Inflammatory macrophage treated with lipopolysaccharide for 4 hours (primary cell): ENCODE results near the gene HCST.
A peak's percentile ranks its signal among the peaks of the same experiment; 100 is the strongest.
"Not testable (repeated sequence)": the region's sequence is repeated elsewhere in the genome, so short reads cannot be mapped to it uniquely, and the experiment has no call there.

Experiments
- DNase-seq: peaks from one replicate; pipeline ENCODE4 v3.0.0-alpha.2; 2020

Gene HCST

GRCh38 chr19:35882114-35882832 is 20.1 kb upstream of the HCST start:
- peak; percentile 70 for DNase-seq

GRCh38 chr19:35883882-35884281 is 18.4 kb upstream of the HCST start:
- DNase-seq, result no peak

DNA sequence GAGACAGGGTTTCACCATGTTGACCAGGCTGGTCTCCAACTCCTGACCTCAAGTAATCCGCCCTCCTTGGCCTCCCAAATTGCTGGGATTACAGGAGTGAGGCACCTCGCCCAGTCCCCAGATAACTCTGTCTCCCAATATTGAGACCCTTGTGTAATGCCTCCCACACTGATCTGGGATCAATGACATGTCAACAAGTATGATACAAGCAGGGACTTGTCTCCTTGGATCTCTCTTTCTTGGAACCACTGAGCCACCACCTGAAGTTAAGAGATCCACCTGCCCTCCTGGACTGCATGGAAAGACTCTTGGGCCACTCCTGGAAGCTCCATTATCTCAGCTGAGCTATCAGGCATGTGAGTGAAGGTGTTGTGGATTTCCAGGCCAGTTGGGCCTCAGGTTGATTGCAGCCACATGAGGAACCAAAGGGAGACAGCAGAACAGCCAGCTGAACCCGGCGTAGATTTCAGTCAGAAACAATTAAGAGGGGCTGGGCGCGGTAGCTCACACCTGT is 17.0 kb upstream of the HCST start:
- DNase-seq, result no peak

DNA sequence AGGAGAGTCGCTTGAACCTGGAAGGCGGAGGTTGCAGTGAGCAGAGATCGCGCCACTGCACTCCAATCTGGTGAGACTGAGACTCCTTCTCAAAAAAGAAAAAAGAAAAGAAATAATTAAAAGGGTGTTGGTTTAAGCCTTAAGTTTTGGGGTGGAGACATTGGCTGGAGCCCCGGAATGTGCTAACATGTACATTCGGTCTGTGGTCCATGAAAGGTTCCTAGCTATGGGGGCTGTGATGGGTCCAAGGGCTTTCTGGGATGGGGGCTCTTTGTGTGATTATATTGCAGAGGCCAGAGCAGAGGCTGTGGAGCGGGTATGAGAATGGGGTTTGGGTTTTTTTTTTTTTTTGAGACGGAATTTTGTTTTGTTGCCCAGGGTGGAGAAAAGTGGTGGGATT is 16.4 kb upstream of the HCST start:
- DNase-seq, result no peak

DNA sequence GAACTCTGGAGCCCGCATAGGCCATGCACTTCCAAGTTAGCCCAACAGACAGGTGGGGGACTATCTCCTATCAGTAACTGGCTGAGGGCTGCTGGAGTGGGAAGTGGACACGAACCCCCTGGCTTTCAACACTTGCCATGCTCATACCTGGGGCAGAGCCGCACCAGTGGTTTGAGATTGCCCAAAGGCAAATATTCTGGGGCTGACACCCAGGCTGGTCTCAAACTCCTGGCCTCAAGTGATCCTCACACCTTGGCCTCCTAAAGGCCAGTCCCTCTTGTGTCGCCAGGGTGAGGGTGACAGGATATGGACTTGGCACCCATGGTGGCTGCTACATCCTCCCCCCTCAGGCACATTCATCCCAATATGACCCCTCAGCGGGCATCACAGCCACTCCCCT is 15.1 kb upstream of the HCST start:
- no peak for DNase-seq

DNA sequence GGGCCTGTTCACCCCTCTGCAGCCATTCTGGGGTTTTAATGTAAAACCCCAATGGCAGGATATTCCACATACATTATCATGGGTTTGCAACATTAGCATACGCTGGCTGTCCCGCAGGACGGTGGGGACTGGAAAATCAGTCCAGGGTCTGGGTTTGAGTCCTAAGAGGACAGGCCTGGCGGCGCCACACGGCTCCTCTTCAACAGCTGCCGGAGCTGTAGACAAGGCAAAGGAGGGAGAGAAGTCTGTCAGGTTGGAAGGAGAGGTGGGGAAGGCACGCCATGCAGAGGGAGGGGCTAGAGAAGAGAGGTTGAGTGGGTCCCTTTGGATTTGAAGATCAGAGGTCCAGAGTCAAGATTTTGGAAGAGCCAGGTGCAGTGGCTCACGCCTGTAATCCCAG is 13.9 kb upstream of the HCST start:
- DNase-seq, result no peak

DNA sequence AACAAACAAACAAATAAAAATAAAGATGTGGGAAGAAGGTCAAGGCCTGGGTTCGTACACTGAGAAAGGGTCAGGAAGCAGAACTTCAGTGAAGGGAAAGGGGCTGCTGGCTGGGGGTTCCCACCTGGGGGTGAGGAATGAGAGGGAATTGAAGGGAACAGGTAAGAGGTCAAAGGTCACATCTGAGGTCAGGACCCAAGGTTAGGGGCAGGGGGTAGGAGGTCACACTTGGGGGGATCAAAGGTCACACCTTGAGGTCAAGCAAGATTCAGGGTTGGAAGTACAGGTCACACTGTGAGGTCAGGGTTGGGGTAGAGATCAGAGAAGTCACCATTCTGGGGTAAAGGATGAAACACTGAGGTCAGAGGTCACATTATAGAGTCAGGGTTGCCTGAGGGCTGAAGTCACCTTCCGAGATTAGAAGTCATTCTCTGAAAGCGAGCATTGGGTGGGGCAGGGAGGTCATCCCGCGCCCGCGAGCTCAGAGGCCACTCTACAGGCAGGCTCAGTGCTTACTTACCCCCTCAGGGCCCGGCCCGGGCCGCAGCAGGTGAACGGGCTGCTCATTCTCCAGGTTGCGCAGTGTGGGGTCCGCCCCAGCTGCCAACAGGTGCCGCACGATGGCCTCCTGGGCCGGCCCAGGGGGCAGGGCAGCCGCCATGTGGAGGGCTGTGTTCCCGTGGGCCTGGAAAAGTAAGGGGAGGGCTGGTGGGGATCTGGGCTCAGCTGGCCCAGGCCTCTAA is 12.8 kb upstream of the HCST start:
- no peak for DNase-seq

- DNase-seq, result no peak
Measured at GRCh38 chr19:35890113-35890650, 12.1 kb upstream of the HCST start.

DNA sequence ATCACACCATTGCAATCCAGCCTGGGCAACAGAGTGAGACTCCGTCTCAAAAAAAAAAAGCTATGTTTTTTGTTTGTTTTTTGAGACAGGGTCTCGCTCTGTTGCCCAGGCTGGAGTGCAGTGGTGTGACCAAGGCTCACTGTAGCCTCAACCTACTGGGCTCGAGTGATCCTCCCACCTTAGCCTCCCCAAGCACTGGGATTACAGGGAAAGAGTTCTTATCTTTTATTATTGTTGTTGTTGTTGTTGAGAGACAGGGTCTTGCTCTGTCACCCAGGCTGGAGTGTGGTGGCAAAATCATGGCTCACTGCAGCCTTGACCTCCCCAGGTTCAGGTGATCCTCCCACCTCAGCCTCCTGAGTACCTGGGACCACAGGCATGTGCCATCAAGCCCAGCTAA is 10.5 kb upstream of the HCST start:
- not testable (repeated sequence) for DNase-seq

GRCh38 chr19:35894342-35894741 is 8.0 kb upstream of the HCST start:
- DNase-seq, result no peak

- no peak for DNase-seq
Measured at GRCh38 chr19:35895911-35896642, 6.3 kb upstream of the HCST start.

DNA sequence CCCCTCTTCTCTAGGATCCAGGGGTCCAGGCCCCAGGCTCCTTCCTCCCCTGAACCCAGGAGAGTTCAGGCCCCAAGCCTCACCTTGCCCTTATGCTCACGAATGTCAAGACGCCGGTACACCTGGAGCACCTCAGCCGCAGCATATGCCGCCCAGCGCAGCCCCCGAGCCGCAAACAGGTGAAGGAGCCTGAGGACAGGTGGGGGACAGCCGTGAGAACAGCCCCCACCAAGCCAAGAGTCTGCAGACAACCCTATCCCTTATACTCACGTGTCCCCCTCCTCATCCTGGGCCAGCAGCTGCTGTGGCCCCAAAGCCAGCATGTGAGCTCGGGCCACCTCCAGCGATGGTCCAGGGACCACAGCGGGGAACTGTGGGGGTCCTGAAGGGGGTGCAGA is 5.7 kb upstream of the HCST start:
- DNase-seq, result no peak

DNA sequence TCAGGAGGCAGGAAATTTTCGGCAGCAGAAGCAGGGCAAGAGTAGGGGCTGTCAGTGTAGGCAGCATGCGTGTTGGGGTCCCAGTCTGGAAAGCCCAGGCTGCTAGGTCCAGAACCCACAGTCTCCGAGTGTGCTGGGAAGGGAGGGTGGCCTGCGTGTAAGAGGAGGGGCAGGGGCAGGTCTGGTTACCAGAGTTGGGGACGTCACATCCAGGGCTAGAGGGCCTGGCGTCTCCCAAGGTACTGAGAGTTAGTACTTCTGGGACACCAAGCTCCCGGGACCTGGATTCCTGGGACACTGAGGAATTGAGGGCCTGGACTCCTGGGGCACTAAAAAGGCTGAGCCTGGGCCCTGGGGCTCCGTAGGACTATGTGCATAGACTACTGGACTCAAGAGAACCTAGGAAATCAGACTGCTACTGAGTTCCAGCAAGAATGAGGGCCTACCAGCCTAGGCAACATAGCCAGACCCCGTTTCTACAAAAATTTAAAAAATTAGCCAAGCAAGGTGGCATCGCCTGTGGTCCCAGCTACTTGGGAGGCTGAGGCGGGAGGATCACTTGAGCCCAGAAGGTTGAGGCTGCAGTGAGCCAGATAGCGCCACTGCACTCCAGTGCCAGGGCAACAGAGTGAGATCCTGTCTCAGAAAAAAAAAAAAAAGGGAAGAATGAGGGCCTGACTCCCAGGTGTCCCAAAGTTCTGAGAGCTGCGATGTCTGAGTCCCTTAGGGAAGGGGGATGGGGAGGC is 4.5 kb upstream of the HCST start:
- no peak for DNase-seq

DNA sequence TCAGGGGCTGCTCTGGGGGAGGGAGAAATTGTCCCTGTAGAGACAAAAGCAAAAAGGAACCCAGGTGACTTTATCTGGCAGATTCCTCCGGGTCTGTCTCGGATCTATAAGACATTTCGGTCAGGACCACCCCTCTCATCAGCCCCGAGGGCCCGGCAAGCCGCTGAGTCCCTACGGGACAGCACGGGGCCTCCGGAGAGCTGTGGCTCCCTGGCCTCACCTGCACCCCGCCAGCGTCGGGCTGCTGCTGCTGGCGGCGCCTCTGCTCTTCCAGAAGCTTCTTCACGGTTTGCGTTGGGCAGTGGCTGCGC is 3.9 kb upstream of the HCST start:
- DNase-seq, result no peak

- DNase-seq, result peak; percentile 85
Measured at GRCh38 chr19:35899547-35900214, 2.6 kb upstream of the HCST start.

DNA sequence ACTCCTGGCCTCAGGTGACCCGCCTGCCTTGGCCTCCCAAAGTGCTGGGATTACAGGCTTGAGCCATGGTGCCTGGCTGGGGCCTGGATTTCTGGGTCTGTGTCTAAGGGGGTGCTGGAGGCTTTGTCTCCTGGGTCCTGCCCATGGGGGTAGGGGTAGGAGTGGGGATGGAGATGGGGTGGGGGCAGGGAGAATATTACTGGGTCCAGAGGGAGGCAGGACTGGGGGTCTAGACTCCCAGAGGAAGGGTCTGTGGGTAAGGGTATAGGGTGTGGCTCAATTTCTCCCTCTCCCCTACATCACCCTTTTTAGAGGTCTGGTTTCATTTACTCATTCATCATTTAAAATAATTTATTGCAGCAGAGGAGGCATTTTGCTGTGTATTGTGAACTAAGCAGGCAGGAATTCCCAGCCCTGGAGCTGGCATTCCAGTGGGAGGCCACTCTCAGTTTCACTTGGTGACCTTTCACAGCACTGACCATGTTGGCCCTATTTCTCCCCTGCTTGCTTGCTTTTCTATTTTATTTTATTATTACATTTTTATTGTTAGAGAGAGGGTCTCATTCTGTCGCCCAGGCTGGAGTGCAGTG is 1.2 kb upstream of the HCST start:
- peak; percentile 41 for DNase-seq

DNA sequence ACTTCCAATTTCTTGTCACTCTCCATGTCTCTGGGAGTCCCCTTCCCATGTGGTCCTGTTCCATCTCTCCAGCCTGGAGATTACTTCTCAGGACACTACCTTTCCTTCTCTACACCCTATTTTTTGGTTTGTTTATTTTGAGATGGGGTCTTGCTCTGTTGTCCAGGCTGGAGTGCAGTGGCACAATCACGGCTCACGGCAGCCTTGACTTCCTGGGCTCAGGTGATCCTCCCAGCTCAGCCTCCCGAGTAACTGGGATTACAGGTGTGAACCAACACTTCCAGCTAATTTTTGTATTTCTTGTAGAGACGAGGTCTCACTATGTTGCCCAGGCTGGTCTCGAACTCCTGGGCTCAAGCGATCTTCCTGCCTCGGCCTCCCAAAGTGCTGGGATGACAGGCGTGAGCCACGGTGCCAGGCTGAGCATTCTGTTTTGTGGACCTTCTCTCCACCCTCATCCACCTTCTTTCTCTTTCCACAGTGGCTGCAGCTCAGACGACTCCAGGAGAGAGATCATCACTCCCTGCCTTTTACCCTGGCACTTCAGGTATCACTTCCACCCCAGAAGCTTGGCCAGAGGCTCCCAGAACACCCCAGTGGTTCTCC is 644 bp downstream of the HCST start:
- no peak for DNase-seq

GRCh38 chr19:35903550-35904179 is 1.3 kb downstream of the HCST start:
- peak; percentile 90 for DNase-seq

DNA sequence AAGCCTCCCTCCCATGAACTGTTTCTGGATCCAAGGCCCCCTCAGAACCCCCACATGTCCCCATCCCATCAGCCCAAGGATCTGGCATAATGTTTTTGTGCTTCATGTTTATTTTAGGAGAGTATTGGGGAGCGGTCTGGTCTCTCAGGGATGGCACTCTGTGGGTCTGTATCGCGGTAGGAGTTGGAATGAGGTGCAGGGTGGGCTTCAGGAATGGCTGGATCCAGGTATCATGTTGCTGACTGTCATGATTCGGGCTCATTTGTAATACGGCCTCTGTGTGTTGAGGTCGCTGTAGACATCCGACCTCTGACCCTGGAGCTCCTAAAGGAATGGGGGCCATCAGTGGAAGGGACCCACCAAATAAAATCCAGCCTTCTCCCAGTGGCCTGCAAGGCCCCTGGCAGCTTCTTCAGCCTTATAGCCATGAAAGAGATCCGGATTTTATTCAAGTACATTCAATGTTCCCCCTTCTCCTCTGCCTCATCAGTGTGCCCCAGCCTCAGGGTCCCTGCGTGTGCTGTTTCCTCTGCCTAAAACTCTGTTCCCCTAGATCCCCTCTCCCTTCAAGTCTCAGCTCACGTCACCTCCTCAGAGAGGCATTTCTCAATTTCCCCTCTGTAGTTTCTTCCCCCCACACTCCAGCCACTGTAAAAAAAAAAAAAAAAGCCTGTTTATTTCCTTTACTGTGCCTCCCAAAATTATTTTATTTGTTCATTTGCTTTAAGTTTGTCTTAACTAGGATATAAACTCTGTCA is 2.2 kb downstream of the HCST start:
- peak; percentile 73 for DNase-seq

DNA sequence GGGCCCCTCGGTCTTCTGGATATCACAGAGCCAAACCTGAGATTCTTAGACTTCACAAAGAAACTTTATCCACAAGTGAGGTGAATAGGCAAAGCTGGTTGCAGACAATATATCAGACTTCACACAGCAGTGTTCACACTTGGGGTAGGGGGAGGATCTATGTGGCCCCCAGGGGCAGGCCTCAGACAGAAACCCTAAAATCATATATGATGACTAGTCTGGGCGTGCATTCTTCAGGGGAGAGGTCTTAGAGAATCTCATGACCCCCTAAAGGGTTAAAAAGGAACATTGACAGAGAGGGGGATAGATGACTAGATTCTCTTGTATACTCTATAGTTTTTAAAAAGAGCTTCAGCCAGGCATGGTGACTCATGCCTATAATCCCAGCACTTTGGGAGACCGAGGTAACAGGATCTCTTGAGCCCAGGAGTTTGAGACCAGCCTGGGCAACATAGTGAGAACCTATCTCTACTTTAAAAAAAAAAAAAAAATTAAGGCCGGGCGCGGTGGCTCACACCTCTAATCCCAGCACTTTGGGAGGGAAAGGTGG is 2.9 kb downstream of the HCST start:
- DNase-seq, result no peak
